Epithelial cell of umbilical artery (primary cell): Measurements from ENCODE around the gene CTNNBL1. TPM values are rescaled to one million over a fixed set of nuclear protein-coding genes. Genes with fewer than 3 reads are reported as not detected.

ENCODE experiments used
- total RNA-seq: library from RNA; depleted of rRNA; stranded (reverse); fragments of >200 nt; gene quantifications from 2 replicates; pipeline ENCODE4 v1.2.3, GENCODE V29; 2014

The CTNNBL1 gene, protein sequence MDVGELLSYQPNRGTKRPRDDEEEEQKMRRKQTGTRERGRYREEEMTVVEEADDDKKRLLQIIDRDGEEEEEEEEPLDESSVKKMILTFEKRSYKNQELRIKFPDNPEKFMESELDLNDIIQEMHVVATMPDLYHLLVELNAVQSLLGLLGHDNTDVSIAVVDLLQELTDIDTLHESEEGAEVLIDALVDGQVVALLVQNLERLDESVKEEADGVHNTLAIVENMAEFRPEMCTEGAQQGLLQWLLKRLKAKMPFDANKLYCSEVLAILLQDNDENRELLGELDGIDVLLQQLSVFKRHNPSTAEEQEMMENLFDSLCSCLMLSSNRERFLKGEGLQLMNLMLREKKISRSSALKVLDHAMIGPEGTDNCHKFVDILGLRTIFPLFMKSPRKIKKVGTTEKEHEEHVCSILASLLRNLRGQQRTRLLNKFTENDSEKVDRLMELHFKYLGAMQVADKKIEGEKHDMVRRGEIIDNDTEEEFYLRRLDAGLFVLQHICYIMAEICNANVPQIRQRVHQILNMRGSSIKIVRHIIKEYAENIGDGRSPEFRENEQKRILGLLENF
- 33.5 and 43.6 TPM in 2 replicates for total RNA-seq

DNA sequence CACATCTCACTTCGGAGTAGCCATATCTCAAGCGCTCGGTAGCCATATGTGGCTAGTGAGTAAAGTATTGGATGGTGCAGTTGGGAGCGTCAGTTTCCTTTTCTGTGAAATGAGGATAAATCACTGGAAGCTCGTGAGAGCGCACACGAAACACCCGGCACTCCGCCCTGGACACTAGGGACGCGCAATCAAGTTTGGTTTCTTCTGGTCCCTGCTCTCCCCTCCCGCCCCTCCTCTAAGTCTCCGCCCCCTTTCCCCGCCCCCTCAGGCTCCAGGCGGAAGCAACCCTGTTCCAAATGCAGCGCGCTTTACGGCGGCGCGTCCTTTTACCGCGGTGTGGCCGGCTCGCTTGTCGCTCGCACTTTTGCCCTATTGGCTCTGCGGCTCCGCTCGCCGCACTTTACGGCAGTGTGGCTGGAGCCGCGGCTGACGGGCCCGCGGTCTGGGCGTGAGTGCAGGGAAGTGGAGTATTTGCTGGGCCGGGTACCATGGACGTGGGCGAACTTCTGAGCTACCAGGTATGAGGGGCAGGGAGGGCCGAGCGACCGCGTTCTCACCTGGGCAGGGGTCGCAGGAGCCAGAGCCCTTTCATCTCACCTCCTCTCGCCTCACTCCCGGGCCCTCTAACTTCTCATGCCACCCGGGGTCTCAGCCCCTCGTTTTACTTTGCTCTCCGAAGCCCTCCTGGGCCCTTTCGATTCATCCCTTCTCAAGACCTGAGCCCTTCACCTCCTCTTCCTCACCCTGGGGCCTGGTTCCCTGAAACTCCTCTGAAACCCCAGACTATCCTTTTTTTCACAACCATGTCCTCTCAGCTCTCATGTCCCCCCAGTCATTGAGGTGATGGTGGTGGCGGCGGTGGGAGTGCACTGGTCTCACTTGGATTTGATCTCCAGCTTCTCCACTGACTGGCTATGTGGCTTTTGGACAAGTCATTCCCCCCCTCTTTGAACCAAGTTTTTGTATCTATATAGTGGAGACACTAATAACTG is at the start of gene CTNNBL1:
Gene CTNNBL1 (plus strand): TSS at position 396 of the 992 bp plus-strand sequence. CDS start 93 bp downstream, at position 489.

DNA sequence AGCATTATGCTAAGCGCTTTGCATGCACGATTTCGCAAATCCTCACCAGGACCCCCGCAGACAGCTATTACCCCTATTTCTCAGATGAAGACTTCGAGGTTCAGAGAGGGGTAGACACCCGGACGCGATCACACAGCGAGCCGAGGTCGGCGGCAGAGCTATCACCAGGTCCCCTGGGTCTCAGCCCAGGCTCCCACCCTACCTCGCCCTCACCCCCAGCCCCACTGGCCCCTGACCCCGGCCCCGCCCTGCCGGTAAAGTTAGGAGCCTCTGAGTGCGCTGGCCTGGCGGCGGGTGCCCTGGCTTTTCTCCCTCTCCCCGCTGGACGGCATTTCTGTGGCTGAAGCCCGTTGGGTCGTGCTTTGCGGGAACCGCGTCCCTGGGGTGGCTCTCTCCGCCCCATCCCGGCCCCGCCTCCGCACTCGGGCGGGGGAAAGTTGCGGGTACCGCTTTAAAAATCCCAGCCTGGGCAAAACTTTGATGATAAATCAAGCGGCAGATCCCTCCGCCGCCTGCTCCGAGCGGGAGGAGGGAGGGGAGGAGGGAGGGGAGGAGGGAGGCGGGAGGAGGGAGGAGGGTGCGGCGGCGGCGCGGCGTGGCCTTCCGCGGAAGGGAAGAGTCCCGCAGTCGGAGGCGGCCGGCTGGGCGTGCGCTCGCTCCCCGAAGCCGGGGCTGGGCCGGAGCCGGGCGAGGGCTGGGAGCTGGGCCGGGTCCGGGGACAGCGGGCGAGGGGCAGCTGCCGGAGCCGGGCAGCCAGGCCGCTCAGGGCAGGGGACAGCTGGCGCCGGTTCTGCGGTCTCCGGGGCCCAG is 208.9 kb downstream of the CTNNBL1 start, which contains the start of gene VSTM2L:
Gene VSTM2L (plus strand): TSS at position 624 of the 810 bp plus-strand sequence. CDS start 224 bp downstream, outside the sequence.

Other genes with a start within 250 kb of the CTNNBL1 start
- gene NNAT, start 172.8 kb upstream of the CTNNBL1 start, total RNA-seq = under 0.01 TPM in 1 of 2 replicates, not detected in the other
- gene BLCAP, start 166.2 kb upstream of the CTNNBL1 start, total RNA-seq = 31.5 and 33.9 TPM in 2 replicates
- not detected in 2 replicates for gene VSTM2L, start 209.1 kb downstream of the CTNNBL1 start, total RNA-seq